CD4-positive, alpha-beta memory T cell (primary cell): ENCODE data around the gene EBLN2. TPM values are rescaled to one million over a fixed set of nuclear protein-coding genes. Genes with fewer than 3 reads are reported as not detected.

Source experiments
- CTCF ChIA-PET: fragments of 350-600 bp; sonication (Branson Sonifier 250); formaldehyde crosslinking; loops from one replicate; lab custom pipeline; 2021; ENCODE audit warnings: inconsistent platforms; ENCODE audit not compliant: partially characterized antibody; lab: Charles Lee
- POLR2A ChIA-PET: fragments of 350-600 bp; sonication (Branson Sonifier 250); formaldehyde crosslinking; loops from one replicate; lab custom pipeline; 2021; ENCODE audit not compliant: partially characterized antibody; lab: Charles Lee
- DNase-seq, 5 donors: peaks; one replicate each; pipeline versions ENCODE4 v3.0.0 to v3.0.0-alpha.2; 2020 to 2022; ENCODE audit warnings: mixed read lengths in 1 of 5
- H3K27ac ChIP-seq: one replicate; pipeline ENCODE4 v1.7.0; 2013; ENCODE audit warnings: low read depth, low read length
- H3K27me3 ChIP-seq: 2 replicates; pipeline ENCODE4 v1.7.0; 2013; ENCODE audit warnings: mild to moderate bottlenecking, low read length, moderate library complexity; ENCODE audit not compliant: insufficient read depth
- H3K36me3 ChIP-seq: 2 replicates; pipeline ENCODE4 v1.7.0; 2013; ENCODE audit warnings: mild to moderate bottlenecking, low read length, moderate library complexity; ENCODE audit not compliant: insufficient read depth
- H3K4me1 ChIP-seq: 2 replicates; pipeline ENCODE4 v1.7.0; 2013; ENCODE audit warnings: mild to moderate bottlenecking, low read length, moderate library complexity; ENCODE audit not compliant: insufficient read depth
- H3K4me3 ChIP-seq, 2 donors: one replicate each; pipeline ENCODE4 v1.7.0; 2013; ENCODE audit warnings: low read length in 2 of 2, mild to moderate bottlenecking in 1 of 2
- H3K9me3 ChIP-seq, 2 donors: one replicate each; pipeline ENCODE4 v1.7.0; 2013; ENCODE audit warnings: low read length in 2 of 2, control low read depth in 1 of 2; ENCODE audit not compliant: control insufficient read depth in 1 of 2
- H3K27ac Mint-ChIP-seq, 7 donors: one replicate each; pipeline ENCODE4 v1.8.0; 2020 to 2021; ENCODE audit warnings: mixed read lengths in 7 of 7, mild to moderate bottlenecking in 6 of 7, inconsistent platforms in 3 of 7, moderate library complexity in 3 of 7
- H3K27me3 Mint-ChIP-seq, 2 donors: one replicate each; pipeline ENCODE4 v1.8.0; 2020 to 2021; ENCODE audit warnings: mixed read lengths in 2 of 2
- H3K36me3 Mint-ChIP-seq, 2 donors: one replicate each; pipeline ENCODE4 v1.8.0; 2020 to 2021; ENCODE audit warnings: mixed read lengths in 2 of 2, inconsistent platforms in 1 of 2, mild to moderate bottlenecking in 1 of 2
- H3K4me1 Mint-ChIP-seq, 4 donors: one replicate each; pipeline ENCODE4 v1.8.0; 2020 to 2021; ENCODE audit warnings: mixed read lengths in 4 of 4, mild to moderate bottlenecking in 1 of 4
- H3K4me3 Mint-ChIP-seq, 8 donors: one replicate each; pipeline ENCODE4 v1.8.0; 2020 to 2021; ENCODE audit warnings: mixed read lengths in 8 of 8, mild to moderate bottlenecking in 7 of 8, moderate library complexity in 6 of 8, inconsistent platforms in 3 of 8
- H3K9me3 Mint-ChIP-seq, 8 donors: one replicate each; pipeline ENCODE4 v1.8.0; 2020 to 2021; ENCODE audit warnings: mixed read lengths in 8 of 8, mild to moderate bottlenecking in 5 of 8, inconsistent platforms in 3 of 8, moderate library complexity in 1 of 8
- intact Hi-C: fragments of 100-400 bp; cut with micrococcal nuclease; formaldehyde crosslinking; loops from one replicate; pipeline ENCODE4 v1.15.1; 2023
- polyA plus RNA-seq, 2 donors: library from polyadenylated mRNA; unstranded; fragments of 300-500 nt; fragmentation: Illumina TruSeq; gene quantifications; one replicate each; pipeline ENCODE4 v1.2.3, GENCODE V29; 2021
- total RNA-seq, 2 experiments: library from RNA; stranded (reverse); gene quantifications; one replicate each; pipeline ENCODE4 v1.2.3, GENCODE V29; 2021

The EBLN2 gene
- total and polyA plus RNA-seq, 4 experiments from 2014 or later = 1.5 to 12.6 (median 6.2) TPM

GRCh38 chr3:73081140-73081539 lies 19.7 kb downstream of the EBLN2 start:
- intact Hi-C loops = no loop called here
- ChIA-PET POLR2A (no interaction called here), CTCF (interaction anchor here (1.5 kb wide), 1 partner anchor 26 kb away, joined by 4 read pairs; no protein-coding TSS in a partner anchor)
- Mint-ChIP-seq H3K36me3 (no peaks in the 10 kb centered on the region), H3K9me3 (no peaks in the 10 kb centered on the region), H3K27me3 (no peaks in the 10 kb centered on the region), H3K4me1 (peaks cover 3 to 5% (median 3%) of the 10 kb centered on the region in 4 donors), H3K27ac (no peak overlapping the region), H3K4me3 (no peak overlapping the region)
- Histone ChIP-seq H3K4me1 (peaks cover 2% of the 10 kb centered on the region), H3K27ac (no peak overlapping the region), H3K9me3 (no peaks in the 10 kb centered on the region), H3K4me3 (no peak overlapping the region), H3K36me3 (no peaks in the 10 kb centered on the region), H3K27me3 (no peaks in the 10 kb centered on the region)
- no peak for DNase-seq

DNA sequence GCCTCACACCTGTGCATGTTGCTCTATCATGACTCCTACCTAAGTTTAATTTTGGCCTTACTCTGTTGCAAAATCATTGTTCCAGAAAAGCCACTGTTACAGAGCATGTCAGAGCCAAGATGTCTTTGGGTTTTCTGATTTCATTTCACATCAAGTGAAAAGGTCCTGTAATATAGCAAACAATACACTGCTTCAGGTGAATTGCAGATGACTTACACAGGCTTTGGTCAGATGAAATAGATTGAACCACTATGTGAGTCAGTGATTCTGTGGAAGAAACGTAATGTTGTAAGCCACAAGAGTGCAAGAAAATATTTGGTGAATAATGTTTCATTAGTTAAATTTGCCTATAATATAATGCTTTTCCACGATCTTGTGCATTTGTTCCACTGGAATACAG lies 22.7 kb downstream of the EBLN2 start:
- no peak overlapping the region for H3K27ac Mint-ChIP-seq
- no peak overlapping the region for H3K27ac ChIP-seq
- no peak overlapping the region for H3K4me3 ChIP-seq
- no peaks in the 10 kb centered on the region for H3K27me3 Mint-ChIP-seq
- peaks cover 5 to 8% (median 6%) of the 10 kb centered on the region in 4 donors for H3K4me1 Mint-ChIP-seq
- H3K9me3 ChIP-seq = no peaks in the 10 kb centered on the region
- no peak overlapping the region for H3K4me3 Mint-ChIP-seq
- no peaks in the 10 kb centered on the region for H3K36me3 ChIP-seq
- peaks cover 6% of the 10 kb centered on the region for H3K4me1 ChIP-seq
- H3K27me3 ChIP-seq = no peaks in the 10 kb centered on the region
- no peaks in the 10 kb centered on the region for H3K36me3 Mint-ChIP-seq
- DNase-seq = no peak
- H3K9me3 Mint-ChIP-seq = no peaks in the 10 kb centered on the region
- ChIA-PET CTCF (interaction anchor here (0.8 to 3.7 kb wide), 4 partner anchors 12 to 233 kb away, joined by 4 to 25 read pairs (median 22); no protein-coding TSS in a partner anchor), POLR2A (no interaction called here)
- intact Hi-C loops = no loop called here

- no peaks in the 10 kb centered on the region for H3K27me3 Mint-ChIP-seq
- peaks cover 5 to 8% (median 5%) of the 10 kb centered on the region in 4 donors for H3K4me1 Mint-ChIP-seq
- Histone ChIP-seq H3K4me1 (peaks cover 6% of the 10 kb centered on the region), H3K4me3 (no peak overlapping the region), H3K27me3 (no peaks in the 10 kb centered on the region), H3K27ac (no peak overlapping the region), H3K9me3 (no peaks in the 10 kb centered on the region), H3K36me3 (no peaks in the 10 kb centered on the region)
- no peaks in the 10 kb centered on the region for H3K36me3 Mint-ChIP-seq
- H3K27ac Mint-ChIP-seq = peak overlapping the region in 3 of 7 donors; percentile 10 to 68 (median 48)
- ChIA-PET CTCF (interaction anchor here (0.7 to 3.7 kb wide), 25 partner anchors 10 to 1211 kb away, joined by 3 to 25 read pairs (median 4); partner anchors contain the start of gene SHQ1), POLR2A (interaction anchor here (0.9 kb wide), 1 partner anchor 150 kb away, joined by 4 read pairs; no protein-coding TSS in a partner anchor)
- no peaks in the 10 kb centered on the region for H3K9me3 Mint-ChIP-seq
- DNase-seq = peak in 4 of 5 donors; percentile 33 to 41 (median 39)
- intact Hi-C loops = loop anchor here (1.0 kb wide), 3 partner anchors 30 to 235 kb away; no protein-coding TSS in a partner anchor
- H3K4me3 Mint-ChIP-seq = peak overlapping the region in 6 of 8 donors; percentile 39 to 79 (median 62)
These were observed 24.6 kb downstream of the EBLN2 start for GRCh38 chr3:73086071-73086494.

DNA sequence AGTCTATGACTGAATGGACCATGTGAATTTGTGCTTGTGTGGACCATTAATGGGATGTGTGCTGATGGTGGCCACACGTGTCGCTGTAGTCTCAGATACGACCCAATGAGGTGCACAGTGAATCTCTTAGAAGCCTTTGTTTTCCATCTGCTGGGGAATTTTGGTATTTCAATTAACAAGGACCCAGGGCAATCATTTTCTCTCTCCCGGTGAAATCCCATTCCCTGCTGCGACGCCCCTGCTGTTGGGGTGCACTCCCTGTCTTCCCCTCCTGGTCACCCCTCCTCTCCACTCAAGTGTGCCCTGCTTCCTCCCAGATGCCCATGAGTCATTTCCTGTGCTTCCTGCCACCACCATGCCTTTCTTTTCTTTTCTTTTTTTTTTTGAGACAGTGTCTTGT lies 32.7 kb downstream of the EBLN2 start:
- H3K27me3 Mint-ChIP-seq = peaks cover 5 to 6% of the 10 kb centered on the region in 2 donors
- H3K36me3 Mint-ChIP-seq = no peaks in the 10 kb centered on the region
- peak overlapping the region in 2 of 7 donors; percentile 44 to 52 for H3K27ac Mint-ChIP-seq
- H3K27ac ChIP-seq = no peak overlapping the region
- H3K4me1 Mint-ChIP-seq = peaks cover 3 to 10% (median 6%) of the 10 kb centered on the region in 4 donors
- no peaks in the 10 kb centered on the region for H3K36me3 ChIP-seq
- no peaks in the 10 kb centered on the region for H3K9me3 ChIP-seq
- no peak for DNase-seq
- POLR2A ChIA-PET = no interaction called here
- intact Hi-C loops = no loop called here
- no peak overlapping the region for H3K4me3 ChIP-seq
- peak overlapping the region in 3 of 8 donors; percentile 3 to 46 (median 43) for H3K4me3 Mint-ChIP-seq
- H3K4me1 ChIP-seq = no peaks in the 10 kb centered on the region
- no peaks in the 10 kb centered on the region for H3K9me3 Mint-ChIP-seq
- CTCF ChIA-PET = interaction anchor here (3.4 kb wide), 1 partner anchor 8 kb away, joined by 18 read pairs; no protein-coding TSS in a partner anchor
- H3K27me3 ChIP-seq = no peaks in the 10 kb centered on the region

- CTCF ChIA-PET = interaction anchor here (1.9 to 3.4 kb wide), 3 partner anchors 9 to 17 kb away, joined by 4 to 18 read pairs (median 8); no protein-coding TSS in a partner anchor
- Histone ChIP-seq H3K4me3 (no peak overlapping the region), H3K27ac (no peak overlapping the region), H3K9me3 (no peaks in the 10 kb centered on the region), H3K4me1 (no peaks in the 10 kb centered on the region), H3K36me3 (no peaks in the 10 kb centered on the region), H3K27me3 (no peaks in the 10 kb centered on the region)
- no peaks in the 10 kb centered on the region for H3K9me3 Mint-ChIP-seq
- no peaks in the 10 kb centered on the region for H3K36me3 Mint-ChIP-seq
- H3K27me3 Mint-ChIP-seq = peaks cover 5 to 6% of the 10 kb centered on the region in 2 donors
- intact Hi-C loops = no loop called here
- no peak overlapping the region for H3K4me3 Mint-ChIP-seq
- no peak for DNase-seq
- POLR2A ChIA-PET = no interaction called here
- peaks cover 3 to 10% (median 6%) of the 10 kb centered on the region in 4 donors for H3K4me1 Mint-ChIP-seq
- H3K27ac Mint-ChIP-seq = no peak overlapping the region
These were observed 33.5 kb downstream of the EBLN2 start for GRCh38 chr3:73094951-73095350.

DNA sequence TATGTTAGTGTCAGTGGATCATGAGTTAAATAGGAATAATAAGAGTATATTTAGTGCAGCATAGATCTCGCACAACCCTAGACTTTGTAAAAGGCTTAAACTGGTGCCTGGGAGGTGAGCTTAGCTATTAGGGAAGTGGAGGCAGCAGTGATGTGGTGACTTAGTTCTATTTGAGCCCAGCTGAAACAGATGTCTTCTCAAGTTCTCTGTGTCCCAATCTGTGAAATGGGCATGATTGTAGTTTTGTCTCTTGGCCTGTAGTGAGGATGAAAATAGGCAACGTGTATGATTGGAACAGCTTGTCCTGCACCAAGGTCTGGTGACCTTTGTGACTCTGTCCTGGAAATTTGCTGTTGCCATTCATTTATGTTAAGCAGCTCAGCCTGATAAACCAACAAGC lies 34.7 kb downstream of the EBLN2 start:
- Mint-ChIP-seq H3K9me3 (no peaks in the 10 kb centered on the region), H3K27me3 (peaks cover 6 to 8% of the 10 kb centered on the region in 2 donors), H3K4me3 (no peak overlapping the region), H3K27ac (no peak overlapping the region), H3K4me1 (peaks cover 3 to 10% (median 8%) of the 10 kb centered on the region in 4 donors), H3K36me3 (no peaks in the 10 kb centered on the region)
- Histone ChIP-seq H3K9me3 (no peaks in the 10 kb centered on the region), H3K27me3 (no peaks in the 10 kb centered on the region), H3K27ac (no peak overlapping the region), H3K4me3 (no peak overlapping the region), H3K36me3 (no peaks in the 10 kb centered on the region), H3K4me1 (no peaks in the 10 kb centered on the region)
- intact Hi-C loops = no loop called here
- DNase-seq = no peak
- ChIA-PET POLR2A (no interaction called here), CTCF (interaction anchor here (1.3 to 3.4 kb wide), 4 partner anchors 9 to 16 kb away, joined by 4 to 18 read pairs (median 6); no protein-coding TSS in a partner anchor)

GRCh38 chr3:73098026-73098425 lies 36.6 kb downstream of the EBLN2 start:
- no peak for DNase-seq
- CTCF ChIA-PET = no interaction called here
- H3K4me3 ChIP-seq = no peak overlapping the region
- H3K9me3 ChIP-seq = no peaks in the 10 kb centered on the region
- H3K4me1 ChIP-seq = no peaks in the 10 kb centered on the region
- Mint-ChIP-seq H3K9me3 (no peaks in the 10 kb centered on the region), H3K4me1 (peaks cover 3 to 11% (median 8%) of the 10 kb centered on the region in 4 donors), H3K27me3 (peaks cover 6 to 8% of the 10 kb centered on the region in 2 donors), H3K27ac (no peak overlapping the region), H3K4me3 (no peak overlapping the region), H3K36me3 (no peaks in the 10 kb centered on the region)
- H3K36me3 ChIP-seq = no peaks in the 10 kb centered on the region
- no peaks in the 10 kb centered on the region for H3K27me3 ChIP-seq
- intact Hi-C loops = no loop called here
- H3K27ac ChIP-seq = no peak overlapping the region
- POLR2A ChIA-PET = no interaction called here
